Vagina (tissue), 2 donors: ENCODE results near the gene ESR1. TPM values are rescaled to one million over a fixed set of nuclear protein-coding genes. Genes with fewer than 3 reads are reported as not detected.
A peak's percentile ranks its signal among the peaks of the same experiment; 100 is the strongest.

ENCODE experiments used
- DNase-seq, 2 donors: peaks; one replicate each; pipeline ENCODE4 v3.0.0-alpha.2; 2017; ENCODE audit errors: extremely low spot score in 2 of 2
- H3K27ac ChIP-seq: fragments of 200-600 bp; sonication (generic); one replicate; pipeline ENCODE4 v1.5.1; 2019
- H3K27me3 ChIP-seq: fragments of 200-600 bp; sonication (generic); one replicate; pipeline ENCODE4 v1.5.1; 2019
- H3K36me3 ChIP-seq, 2 donors: fragments of 200-600 bp; sonication (generic); one replicate each; pipeline ENCODE4 v1.5.1; 2017 to 2019
- H3K4me1 ChIP-seq: fragments of 200-600 bp; sonication (generic); one replicate; pipeline ENCODE4 v1.5.1; 2019
- H3K4me3 ChIP-seq, 2 donors: fragments of 200-600 bp; sonication (generic); 1 replicate in 1 of 2; 2 replicates in 1 of 2; pipeline ENCODE4 v1.5.1; 2016 to 2019
- H3K9me3 ChIP-seq: fragments of 200-600 bp; sonication (generic); one replicate; pipeline ENCODE4 v1.5.1; 2019
- CTCF ChIP-seq, 3 experiments: fragments of 450-650 bp in 2 of 3; fragments of 200-600 bp in 1 of 3; sonication (generic) in 1 of 3; IDR thresholded peaks; one replicate each; pipeline ENCODE4 v1.5.1; 2017 to 2019; ENCODE audit warnings: antibody characterized with exemption in 3 of 3, mild to moderate bottlenecking in 2 of 3, moderate library complexity in 2 of 3
- POLR2A ChIP-seq, 2 donors: fragments of 450-650 bp; IDR thresholded peaks; one replicate each; pipeline ENCODE4 v1.6.1; 2017; ENCODE audit warnings: antibody characterized with exemption in 2 of 2, mild to moderate bottlenecking in 2 of 2, moderate library complexity in 2 of 2
- POLR2AphosphoS5 ChIP-seq, 2 donors: sonication (generic); formaldehyde crosslinking; IDR thresholded peaks; one replicate each; pipeline ENCODE4 v1.9.0; 2017; ENCODE audit warnings: antibody characterized with exemption in 2 of 2, mild to moderate bottlenecking in 2 of 2, low read depth in 1 of 2; ENCODE audit not compliant: insufficient read depth in 1 of 2
- intact Hi-C: fragments of 100-400 bp; cut with DNase I; formaldehyde crosslinking; loops from one replicate; pipeline ENCODE4 v1.15.1; 2023
- total RNA-seq: library from RNA; depleted of rRNA; stranded (reverse); fragments of >200 nt; gene quantifications from one replicate; pipeline ENCODE4 v1.2.3, GENCODE V29; 2016

ESR1 gene
- total RNA-seq, 1 donor from 2014 or later = 50.3 TPM

DNA sequence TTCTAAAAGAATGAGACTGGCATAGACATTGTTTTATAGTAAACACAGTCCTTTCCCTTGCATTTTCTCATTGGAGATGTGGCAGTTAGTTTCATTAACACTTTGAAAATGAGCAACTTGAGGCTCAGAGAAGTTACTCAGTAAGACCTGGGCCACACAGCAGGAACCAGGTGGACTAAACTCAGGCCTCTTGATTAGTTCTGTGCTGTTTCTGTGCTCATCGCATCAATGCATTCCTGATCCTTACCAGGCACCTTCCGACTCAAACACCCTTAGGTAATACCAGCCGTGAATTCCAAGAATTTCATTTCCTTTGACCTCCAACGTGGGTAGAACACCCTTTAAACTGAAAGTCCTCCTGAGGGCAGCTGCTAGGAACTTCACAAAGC is 362.8 kb downstream of the ESR1 start:
- Histone ChIP-seq H3K36me3 (peaks cover 0 to 12% of the 10 kb centered on the region in 2 donors), H3K4me3 (no peak overlapping the region), H3K27me3 (no peaks in the 10 kb centered on the region), H3K4me1 (peaks cover 7% of the 10 kb centered on the region), H3K9me3 (no peaks in the 10 kb centered on the region), H3K27ac (peak overlapping the region; percentile 37)
- no peak for DNase-seq
- intact Hi-C loops = no loop called here
- TF ChIP-seq CTCF (IDR thresholded peaks at IDR 0.05) (no peak), POLR2A (IDR thresholded peaks at IDR 0.05) (no peak), POLR2AphosphoS5 (IDR thresholded peaks at IDR 0.05; ENCODE audit: insufficient read depth in 1 of 2, low read depth in 1 of 2) (no peak)

DNA sequence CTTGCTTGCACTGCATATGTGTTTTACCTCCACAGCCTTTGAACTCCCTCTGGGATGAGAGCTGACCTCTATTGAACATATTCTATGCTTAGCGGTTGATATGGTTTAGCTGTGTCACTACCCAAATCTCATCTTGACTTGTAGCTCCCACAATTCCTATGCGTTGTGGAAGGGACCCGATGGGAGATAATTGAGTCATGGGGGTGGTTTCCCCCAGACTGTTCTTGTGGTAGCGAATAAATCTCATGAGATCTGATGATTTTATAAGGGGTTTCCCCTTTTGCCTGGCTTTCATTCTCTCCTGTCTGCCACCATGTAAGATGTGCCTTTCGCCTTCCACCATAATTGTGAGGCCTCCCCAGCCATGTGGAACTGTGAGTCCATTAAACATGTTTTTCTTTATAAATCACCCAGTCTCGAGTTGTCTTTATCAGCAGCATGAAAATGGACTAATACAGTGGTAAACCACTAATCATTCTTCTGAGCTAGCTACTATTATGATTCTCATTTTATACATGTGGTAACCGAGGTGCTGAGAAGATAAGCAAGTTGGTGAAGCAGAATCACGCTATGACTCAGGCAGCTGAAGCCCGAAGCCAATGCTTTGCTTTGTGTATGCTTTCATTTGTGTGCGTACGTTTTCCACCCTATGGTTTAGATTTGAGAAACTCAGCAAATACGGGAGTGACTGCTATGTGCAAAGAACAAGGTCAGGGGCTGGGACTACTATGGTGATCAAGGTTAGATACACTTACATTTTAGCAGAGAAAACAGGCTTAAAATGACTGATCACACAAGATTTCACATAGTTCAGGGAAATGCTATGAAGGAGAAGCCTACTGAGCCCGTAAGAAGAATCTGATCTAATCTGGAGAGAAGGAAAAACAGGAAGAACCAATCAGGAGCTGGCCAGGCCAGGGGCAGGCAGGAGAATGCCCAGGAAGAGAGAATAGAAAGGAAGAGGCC is 363.5 kb downstream of the ESR1 start:
- intact Hi-C loops = no loop called here
- H3K36me3 ChIP-seq = peaks cover 0 to 17% of the 10 kb centered on the region in 2 donors
- no peak for TF ChIP-seq CTCF (IDR thresholded peaks at IDR 0.05)
- no peak for TF ChIP-seq POLR2A (IDR thresholded peaks at IDR 0.05)
- no peak for TF ChIP-seq POLR2AphosphoS5 (IDR thresholded peaks at IDR 0.05; ENCODE audit: insufficient read depth in 1 of 2, low read depth in 1 of 2)
- H3K27ac ChIP-seq = peak overlapping the region; percentile 37
- no peak overlapping the region for H3K4me3 ChIP-seq
- H3K9me3 ChIP-seq = no peaks in the 10 kb centered on the region
- no peak for DNase-seq
- H3K4me1 ChIP-seq = peaks cover 7% of the 10 kb centered on the region
- no peaks in the 10 kb centered on the region for H3K27me3 ChIP-seq

- Histone ChIP-seq H3K4me1 (peaks cover 2% of the 10 kb centered on the region), H3K4me3 (no peak overlapping the region), H3K36me3 (peaks cover 0 to 17% of the 10 kb centered on the region in 2 donors), H3K27ac (peak overlapping the region; percentile 1), H3K9me3 (no peaks in the 10 kb centered on the region), H3K27me3 (no peaks in the 10 kb centered on the region)
- DNase-seq = no peak
- TF ChIP-seq POLR2AphosphoS5 (IDR thresholded peaks at IDR 0.05; ENCODE audit: insufficient read depth in 1 of 2, low read depth in 1 of 2) = no peak
- no peak for TF ChIP-seq CTCF (IDR thresholded peaks at IDR 0.05)
- TF ChIP-seq POLR2A (IDR thresholded peaks at IDR 0.05) = no peak
- intact Hi-C loops = no loop called here
Observed at GRCh38 chr6:152173321-152173720, 365.8 kb downstream of the ESR1 start.

GRCh38 chr6:152173957-152174356 is 366.5 kb downstream of the ESR1 start:
- intact Hi-C loops = no loop called here
- peaks cover 0 to 17% of the 10 kb centered on the region in 2 donors for H3K36me3 ChIP-seq
- no peak for DNase-seq
- H3K9me3 ChIP-seq = no peaks in the 10 kb centered on the region
- no peaks in the 10 kb centered on the region for H3K4me1 ChIP-seq
- TF ChIP-seq POLR2AphosphoS5 (IDR thresholded peaks at IDR 0.05; ENCODE audit: insufficient read depth in 1 of 2, low read depth in 1 of 2) (no peak), CTCF (IDR thresholded peaks at IDR 0.05) (no peak), POLR2A (IDR thresholded peaks at IDR 0.05) (no peak)
- H3K27ac ChIP-seq = no peak overlapping the region
- H3K4me3 ChIP-seq = no peak overlapping the region
- no peaks in the 10 kb centered on the region for H3K27me3 ChIP-seq

- H3K4me1 ChIP-seq = no peaks in the 10 kb centered on the region
- H3K36me3 ChIP-seq = peaks cover 0 to 11% of the 10 kb centered on the region in 2 donors
- no peak for DNase-seq
- intact Hi-C loops = no loop called here
- H3K9me3 ChIP-seq = no peaks in the 10 kb centered on the region
- no peak overlapping the region for H3K27ac ChIP-seq
- no peak overlapping the region for H3K4me3 ChIP-seq
- TF ChIP-seq POLR2A (IDR thresholded peaks at IDR 0.05) (no peak), POLR2AphosphoS5 (IDR thresholded peaks at IDR 0.05; ENCODE audit: insufficient read depth in 1 of 2, low read depth in 1 of 2) (no peak), CTCF (IDR thresholded peaks at IDR 0.05) (no peak)
- H3K27me3 ChIP-seq = no peaks in the 10 kb centered on the region
Observed at GRCh38 chr6:152176268-152176667, 368.8 kb downstream of the ESR1 start.
